H1 (cell line): Measurements from ENCODE around the gene ARSB. TPM values are rescaled to one million over a fixed set of nuclear protein-coding genes. Genes with fewer than 3 reads are reported as not detected.
"Not testable (repeated sequence)": the region's sequence is repeated elsewhere in the genome, so short reads cannot be mapped to it uniquely, and the experiment has no call there.

ENCODE experiments used
- CTCF ChIA-PET: fragments of 300-600 bp; sonication (Branson Sonifier 250); formaldehyde crosslinking; loops from one replicate; lab custom pipeline; 2021; ENCODE audit not compliant: partially characterized antibody; lab: Charles Lee
- POLR2A ChIA-PET: fragments of 300-600 bp; sonication (Branson Sonifier 250); formaldehyde crosslinking; loops from one replicate; lab custom pipeline; 2021; ENCODE audit warnings: inconsistent platforms; ENCODE audit not compliant: partially characterized antibody; lab: Charles Lee
- DNase-seq, 2 experiments: peaks; one replicate each; pipeline versions ENCODE4 v3.0.0 to v3.0.0-alpha.2; 2010 to 2022; ENCODE audit warnings: low spot score in 2 of 2, low read depth in 1 of 2, mixed read lengths in 1 of 2
- FAIRE-seq: peaks from 2 replicates; lab custom pipeline; 2011; peaks lifted over from hg19 to GRCh38; lab: Jason Lieb, UNC
- H2AFZ ChIP-seq: 2 replicates; pipeline ENCODE4 v1.8.1; 2012; ENCODE audit warnings: low read length, inconsistent platforms
- H2AK5ac ChIP-seq: 2 replicates; pipeline ENCODE4 v1.6.1; 2013; ENCODE audit warnings: low read depth, low read length
- H2BK120ac ChIP-seq: replicated peaks from 2 replicates; pipeline ENCODE3; 2013; ENCODE audit warnings: low read depth, low read length, inconsistent platforms
- H2BK12ac ChIP-seq: 2 replicates; pipeline ENCODE4 v1.6.1; 2013; ENCODE audit warnings: low read depth, low read length
- H2BK15ac ChIP-seq: 2 replicates; pipeline ENCODE4 v1.6.1; 2013; ENCODE audit warnings: low read length
- H2BK20ac ChIP-seq: 2 replicates; pipeline ENCODE4 v1.6.1; 2013; ENCODE audit warnings: low read length
- H2BK5ac ChIP-seq: 2 replicates; pipeline ENCODE4 v1.6.1; 2013; ENCODE audit warnings: low read depth, low read length
- H3K14ac ChIP-seq: 2 replicates; pipeline ENCODE4 v1.6.1; 2013; ENCODE audit warnings: inconsistent platforms; ENCODE audit not compliant: insufficient read length
- H3K18ac ChIP-seq: 2 replicates; pipeline ENCODE4 v1.6.1; 2013; ENCODE audit warnings: low read length; ENCODE audit errors: extremely low read depth
- H3K23ac ChIP-seq: 2 replicates; pipeline ENCODE4 v1.6.1; 2013; ENCODE audit warnings: inconsistent platforms; ENCODE audit not compliant: insufficient read length
- H3K23me2 ChIP-seq: 2 replicates; pipeline ENCODE4 v1.6.1; 2013; ENCODE audit warnings: low read depth, low read length
- H3K27ac ChIP-seq: 2 replicates; pipeline ENCODE4 v1.6.1; 2011; ENCODE audit warnings: low read depth, low read length, inconsistent platforms
- H3K27me3 ChIP-seq, 4 experiments: replicated peaks in 1 of 4; 1 replicate in 1 of 4; 2 replicates in 3 of 4; pipeline versions ENCODE4 v1.6.1 to v1.8.1; 2011 to 2013; ENCODE audit warnings: low read length in 3 of 4, mild to moderate bottlenecking in 3 of 4, inconsistent platforms in 2 of 4, mixed read lengths in 2 of 4, moderate library complexity in 1 of 4; ENCODE audit not compliant: control insufficient read depth in 3 of 4, insufficient read depth in 3 of 4; ENCODE audit errors: extremely low read depth in 1 of 4
- H3K36me3 ChIP-seq, 4 experiments: 2 replicates each; pipeline versions ENCODE4 v1.6.1 to v1.8.1; 2011 to 2013; ENCODE audit warnings: mild to moderate bottlenecking in 4 of 4, low read length in 3 of 4, moderate library complexity in 2 of 4, control low read depth in 1 of 4, inconsistent platforms in 1 of 4; ENCODE audit not compliant: insufficient read depth in 4 of 4, control insufficient read depth in 2 of 4
- H3K4ac ChIP-seq: replicated peaks from 2 replicates; pipeline ENCODE3; 2013; ENCODE audit warnings: low read length, low read depth, mixed read lengths, inconsistent platforms; ENCODE audit not compliant: insufficient read length
- H3K4me1 ChIP-seq, 4 experiments: replicated peaks in 1 of 4; 1 replicate in 1 of 4; 2 replicates in 3 of 4; pipeline versions ENCODE4 v1.6.1 to v1.8.1; 2011 to 2013; ENCODE audit warnings: low read length in 3 of 4, inconsistent platforms in 2 of 4, mixed read lengths in 1 of 4; ENCODE audit not compliant: insufficient read depth in 4 of 4, control insufficient read depth in 3 of 4
- H3K4me2 ChIP-seq, 2 experiments: 2 replicates each; pipeline versions ENCODE4 v1.6.1 to v1.8.1; 2011 to 2013; ENCODE audit warnings: low read depth in 2 of 2, low read length in 2 of 2, control low read depth in 1 of 2, inconsistent platforms in 1 of 2, mild to moderate bottlenecking in 1 of 2; ENCODE audit not compliant: insufficient read depth in 1 of 2
- H3K4me3 ChIP-seq, 4 experiments: fragments of 200-600, 300-600 bp in 1 of 4; sonication (generic), shearing (Covaris generic), sonication (Bioruptor Twin) in 1 of 4; 2 replicates each; pipeline versions ENCODE4 v1.5.1 to v1.8.1; 2011 to 2016; ENCODE audit warnings: low read length in 4 of 4, low read depth in 3 of 4, control low read depth in 2 of 4, inconsistent platforms in 2 of 4, mild to moderate bottlenecking in 2 of 4, mixed read lengths in 1 of 4, moderate library complexity in 1 of 4; ENCODE audit not compliant: insufficient read depth in 2 of 4; ENCODE audit errors: extremely low read depth in 1 of 4
- H3K56ac ChIP-seq: replicated peaks from 2 replicates; pipeline ENCODE3; 2013; ENCODE audit warnings: low read depth, mild to moderate bottlenecking, mixed read lengths, low read length, inconsistent platforms; ENCODE audit not compliant: insufficient read length
- H3K79me1 ChIP-seq: 2 replicates; pipeline ENCODE4 v1.6.1; 2013; ENCODE audit warnings: low read depth, low read length, control low read depth
- H3K79me2 ChIP-seq, 2 experiments: 2 replicates each; pipeline versions ENCODE4 v1.6.1 to v1.8.1; 2012 to 2013; ENCODE audit warnings: low read length in 2 of 2, mild to moderate bottlenecking in 2 of 2, inconsistent platforms in 1 of 2; ENCODE audit not compliant: insufficient read depth in 2 of 2, control insufficient read depth in 1 of 2
- H3K9ac ChIP-seq, 4 experiments: replicated peaks in 1 of 4; 1 replicate in 1 of 4; 2 replicates in 3 of 4; pipeline versions ENCODE4 v1.6.1 to v1.8.1; 2011 to 2013; ENCODE audit warnings: low read depth in 3 of 4, low read length in 3 of 4, control low read depth in 2 of 4, mild to moderate bottlenecking in 2 of 4, moderate library complexity in 2 of 4, inconsistent platforms in 1 of 4; ENCODE audit errors: extremely low read depth in 1 of 4
- H3K9me3 ChIP-seq, 2 experiments: 2 replicates each; pipeline versions ENCODE4 v1.6.1 to v1.8.1; 2012 to 2013; ENCODE audit warnings: mild to moderate bottlenecking in 2 of 2, moderate library complexity in 2 of 2, control low read depth in 1 of 2, inconsistent platforms in 1 of 2, low read depth in 1 of 2, low read length in 1 of 2, mixed read lengths in 1 of 2; ENCODE audit not compliant: insufficient read depth in 2 of 2
- H4K20me1 ChIP-seq, 2 experiments: replicated peaks in 1 of 2; 2 replicates each; pipeline versions ENCODE3 to v1.8.1; 2011 to 2013; ENCODE audit warnings: inconsistent platforms in 2 of 2, low read length in 2 of 2, mild to moderate bottlenecking in 1 of 2; ENCODE audit not compliant: insufficient read depth in 2 of 2, control insufficient read depth in 1 of 2
- H4K5ac ChIP-seq: 2 replicates; pipeline ENCODE4 v1.6.1; 2013; ENCODE audit warnings: low read length, low read depth, mixed read lengths, inconsistent platforms; ENCODE audit not compliant: insufficient read length
- H4K8ac ChIP-seq: 2 replicates; pipeline ENCODE4 v1.8.0; 2013; ENCODE audit warnings: mild to moderate bottlenecking, moderate library complexity, low read length, inconsistent platforms; ENCODE audit not compliant: insufficient read depth; ENCODE audit errors: extremely low read depth
- H4K91ac ChIP-seq: replicated peaks from 2 replicates; pipeline ENCODE3; 2013; ENCODE audit warnings: low read length, mixed read lengths, inconsistent platforms; ENCODE audit not compliant: insufficient read length
- SP4 ChIP-seq: IDR thresholded peaks from 2 replicates; pipeline ENCODE4 v1.6.1; 2012; ENCODE audit warnings: low read length, inconsistent platforms
- WGBS, 2 experiments: shearing (Covaris generic) in 1 of 2; methylation state at CpG; one replicate each; pipeline versions ENCODE4 v1.1.6 to v1.1.7; 2013 to 2015; ENCODE audit warnings: low lambda C conversion rate in 2 of 2, mixed read lengths in 2 of 2, inconsistent platforms in 1 of 2, low coverage in 1 of 2, missing lambda C conversion rate in 1 of 2; ENCODE audit not compliant: insufficient replicate concordance in 2 of 2, insufficient coverage in 1 of 2, insufficient read length in 1 of 2; ENCODE audit errors: extremely low coverage in 1 of 2, missing lambda C conversion rate in 1 of 2; 5-methylcytosine and 5-hydroxymethylcytosine counted together
- polyA plus RNA-seq, 7 experiments: library from polyadenylated mRNA; depleted of rRNA in 3 of 7; stranded (reverse) in 5 of 7; unstranded in 2 of 7; fragments of >200 nt in 5 of 7; fragments of 200-250 nt in 2 of 7; gene quantifications; 1 replicate in 5 of 7; 2 replicates in 1 of 7; 4 replicates in 1 of 7; pipeline versions ENCODE4 v1.2.1 to v1.2.3, GENCODE V29; 2011 to 2013; ENCODE audit warnings: missing spikeins in 2 of 7, mixed read lengths in 2 of 7
- total RNA-seq: library from RNA; stranded (reverse); fragmentation: NEBNext Ultra II Directional; extraction: Animal tissue kit (Norgen Biotek cat#: 25700); gene quantifications from 2 replicates; pipeline ENCODE4 v1.2.1, GENCODE V29; 2021

Gene ARSB
- total and polyA plus RNA-seq, 2 of the 8 experiments (the other 6 are each of a cell fraction or from before 2014, with no cell fraction given) = 6.4 to 13.9 TPM

- Histone ChIP-seq H3K9ac (no peak overlapping the region), H2AK5ac (no peak overlapping the region), H4K5ac (no peak overlapping the region), H3K56ac (no peak overlapping the region), H3K79me1 (no peaks in the 10 kb centered on the region), H3K14ac (no peak overlapping the region), H3K4me3 (no peak overlapping the region), H2BK5ac (no peak overlapping the region), H4K8ac (no peak overlapping the region), H3K4me1 (peaks cover 0 to 4% (median 0%) of the 10 kb centered on the region in 4 experiments; a peak in 1 of 7 replicates), H4K91ac (no peak overlapping the region), H3K4me2 (no peak overlapping the region), H3K36me3 (no peaks in the 10 kb centered on the region), H3K9me3 (no peaks in the 10 kb centered on the region), H3K79me2 (no peaks in the 10 kb centered on the region), H3K18ac (no peak overlapping the region), H3K23me2 (no peaks in the 10 kb centered on the region), H4K20me1 (no peaks in the 10 kb centered on the region), H2AFZ (no peak overlapping the region), H3K4ac (no peak overlapping the region), H3K23ac (no peak overlapping the region), H2BK12ac (no peak overlapping the region), H3K27ac (no peak overlapping the region), H3K27me3 (no peaks in the 10 kb centered on the region), H2BK15ac (no peak overlapping the region), H2BK120ac (no peak overlapping the region), H2BK20ac (no peak overlapping the region)
- CTCF ChIA-PET = interaction anchor here (0.8 to 2.5 kb wide), 2 partner anchors 9 to 341 kb away, joined by 3 to 9 read pairs; no protein-coding TSS in a partner anchor
- DNase-seq (no peak), FAIRE-seq (no peak)
- WGBS, 2 experiments = 88% methylated on average over 10 of the region's 10 CpGs; no CpG with 5 or more reads in 1 of the 2 experiments
- no peak for TF ChIP-seq SP4
- POLR2A ChIA-PET = no interaction called here
Measured at GRCh38 chr5:78879516-78879915, 105.6 kb downstream of the ARSB start.

- 88% methylated on average over 2 of the region's 2 CpGs; no CpG with 5 or more reads in 1 of the 2 experiments for WGBS, 2 experiments
- CTCF ChIA-PET, H4K20me1 ChIP-seq: not testable (repeated sequence)
Measured at GRCh38 chr5:78866076-78866475, 119.0 kb downstream of the ARSB start.

More at GRCh38 chr5:78866076-78866475, 119.0 kb downstream of the ARSB start:
- H3K14ac ChIP-seq, H4K91ac ChIP-seq, H3K36me3 ChIP-seq, DNase-seq, H3K56ac ChIP-seq, H3K23me2 ChIP-seq, H2BK20ac ChIP-seq, H2BK120ac ChIP-seq, H3K79me2 ChIP-seq, POLR2A ChIA-PET, FAIRE-seq, H2BK12ac ChIP-seq, H3K4me3 ChIP-seq, H2AFZ ChIP-seq, H2AK5ac ChIP-seq, H3K9ac ChIP-seq, H3K27ac ChIP-seq, H3K23ac ChIP-seq, H3K4me2 ChIP-seq, H3K79me1 ChIP-seq, H4K5ac ChIP-seq, H2BK5ac ChIP-seq, H3K27me3 ChIP-seq, H2BK15ac ChIP-seq, H3K18ac ChIP-seq, H3K9me3 ChIP-seq, H3K4me1 ChIP-seq, H3K4ac ChIP-seq, H4K8ac ChIP-seq: not testable (repeated sequence)
